G401 (cell line): Measurements from ENCODE around the gene SEMA4F. TPM values are rescaled to one million over a fixed set of nuclear protein-coding genes. Genes with fewer than 3 reads are reported as not detected.

ENCODE experiments used
- total RNA-seq: library from RNA; depleted of rRNA; stranded (reverse); fragments of >200 nt; shearing (Covaris generic); gene quantifications from 2 replicates; pipeline ENCODE4 v1.2.3, GENCODE V29; 2014; rRNA removed

SEMA4F gene
- total RNA-seq, 1 experiment from 2014 or later: 13.9 TPM

Other genes with a start within 250 kb of the SEMA4F start
- gene C2orf81, start 232.6 kb upstream of the SEMA4F start, total RNA-seq: 0.95 and 2.8 TPM in 2 replicates
- gene WDR54, start 232.5 kb upstream of the SEMA4F start, total RNA-seq: 88.5 and 104 TPM in 2 replicates
- gene RTKN, start 212.3 kb upstream of the SEMA4F start, total RNA-seq: 46.5 and 56.2 TPM in 2 replicates
- gene INO80B, start 199.2 kb upstream of the SEMA4F start, total RNA-seq: 7.8 and 15.7 TPM in 2 replicates
- 59.6 and 72.2 TPM in 2 replicates for gene WBP1, start 195.8 kb upstream of the SEMA4F start, total RNA-seq
- 77.5 and 88.6 TPM in 2 replicates for gene MOGS, start 188.9 kb upstream of the SEMA4F start, total RNA-seq
- gene MRPL53, start 181.6 kb upstream of the SEMA4F start, total RNA-seq: 33.2 and 58.9 TPM in 2 replicates
- gene CCDC142, start 171.2 kb upstream of the SEMA4F start, total RNA-seq: 15.7 and 19.0 TPM in 2 replicates
- 21.7 and 34.6 TPM in 2 replicates for gene TTC31, start 171.2 kb upstream of the SEMA4F start, total RNA-seq
- not detected in 2 replicates for gene LBX2, start 154.6 kb upstream of the SEMA4F start, total RNA-seq
- gene PCGF1, start 146.6 kb upstream of the SEMA4F start, total RNA-seq: 38.2 and 39.9 TPM in 2 replicates
- not detected in 2 replicates for gene TLX2, start 139.8 kb upstream of the SEMA4F start, total RNA-seq
- 0.81 TPM in 1 of 2 replicates, not detected in the other for gene DQX1, start 128.0 kb upstream of the SEMA4F start, total RNA-seq
- 120 and 137 TPM in 2 replicates for gene AUP1, start 124.5 kb upstream of the SEMA4F start, total RNA-seq
- 62.1 and 62.8 TPM in 2 replicates for gene HTRA2, start 124.3 kb upstream of the SEMA4F start, total RNA-seq
- gene LOXL3, start 100.3 kb upstream of the SEMA4F start, total RNA-seq: 11.4 and 14.4 TPM in 2 replicates
- 28.7 and 41.5 TPM in 2 replicates for gene DOK1, start 99.5 kb upstream of the SEMA4F start, total RNA-seq
- 0.12 TPM in 1 of 2 replicates, not detected in the other for gene M1AP, start 5.9 kb upstream of the SEMA4F start, total RNA-seq
- 11.3 and 17.1 TPM in 2 replicates for gene HK2, start 179.9 kb downstream of the SEMA4F start, total RNA-seq